HCT116 (cell line): ENCODE data around the gene TMEM154. TPM values are rescaled to one million over a fixed set of nuclear protein-coding genes. Genes with fewer than 3 reads are reported as not detected.

ENCODE experiments used
- ATAC-seq: fragments of 200-7000 bp; cut with Tn5 transposase; 2 replicates; pipeline ENCODE4 v1.9.1; 2020; ENCODE audit warnings: mild to moderate bottlenecking, moderate library complexity
- BruUV-seq: library from RNA; stranded (reverse); fragments of 400-500 nt; replicated peaks from 2 replicates; lab custom pipeline; 2021; lab: Mats Ljungman, UMichigan
- CTCF ChIA-PET: fragments of 300-600 bp; sonication (Branson Sonifier 250); formaldehyde crosslinking; loops from one replicate; lab custom pipeline; 2021; ENCODE audit warnings: antibody characterized with exemption; lab: Charles Lee
- POLR2A ChIA-PET: fragments of 300-600, 350-600 bp; sonication (Branson Sonifier 250); formaldehyde crosslinking; loops from one replicate; lab custom pipeline; 2021; ENCODE audit warnings: antibody characterized with exemption; lab: Charles Lee
- RAD21 ChIA-PET, 2 experiments: fragments of 300-600 bp; sonication (Branson Sonifier 250); formaldehyde crosslinking; loops; one replicate each; lab custom pipeline; 2023; ENCODE audit warnings: low total read pairs in 2 of 2; ENCODE audit not compliant: uncharacterized antibody in 2 of 2, unreplicated experiment in 2 of 2, low non-redundant PET in 1 of 2; lab: Charles Lee
- DNase-seq: peaks from one replicate; pipeline ENCODE4 v3.0.0-alpha.2; 2010; ENCODE audit warnings: low read depth, low spot score
- H2AFZ ChIP-seq: fragments of 200-600 bp; shearing (Covaris generic), sonication (generic); 2 replicates; pipeline ENCODE4 v1.6.1; 2017; ENCODE audit warnings: low read depth, mixed run types, mixed read lengths, antibody characterized with exemption, low read length; ENCODE audit not compliant: poor library complexity, severe bottlenecking
- H3K27ac ChIP-seq: 2 replicates; pipeline ENCODE4 v1.5.1; 2012; ENCODE audit warnings: low read depth, low read length
- H3K27me3 ChIP-seq: fragments of 200-600 bp; sonication (generic); 2 replicates; pipeline ENCODE4 v1.6.1; 2016; ENCODE audit warnings: mixed run types, low read length, mixed read lengths; ENCODE audit not compliant: insufficient read depth
- H3K36me3 ChIP-seq, 2 experiments: fragments of 200-500 bp in 1 of 2; fragments of 200-600 bp in 1 of 2; sonication (Bioruptor generic) in 1 of 2; sonication (generic) in 1 of 2; 2 replicates each; pipeline versions ENCODE4 v1.5.1 to v1.6.1; 2014 to 2016; ENCODE audit warnings: low read length in 2 of 2, inconsistent platforms in 1 of 2, mixed read lengths in 1 of 2, mixed run types in 1 of 2; ENCODE audit not compliant: insufficient read depth in 2 of 2, control insufficient read depth in 1 of 2
- H3K4me1 ChIP-seq, 2 experiments: fragments of 200-600 bp in 1 of 2; sonication (generic) in 1 of 2; 2 replicates each; pipeline versions ENCODE4 v1.5.1 to v1.6.1; 2012 to 2017; ENCODE audit warnings: low read length in 2 of 2, inconsistent platforms in 1 of 2, mild to moderate bottlenecking in 1 of 2, mixed read lengths in 1 of 2, mixed run types in 1 of 2, moderate library complexity in 1 of 2; ENCODE audit not compliant: insufficient read depth in 2 of 2, control insufficient read depth in 1 of 2
- H3K4me2 ChIP-seq: fragments of 200-600 bp; sonication (generic); 2 replicates; pipeline ENCODE4 v1.6.1; 2017; ENCODE audit warnings: mixed run types, low read length, mixed read lengths
- H3K4me3 ChIP-seq, 2 experiments: fragments of 200-600 bp in 1 of 2; sonication (generic) in 1 of 2; replicated peaks in 1 of 2; 2 replicates each; pipeline ENCODE4 v1.5.1; 2011 to 2016; ENCODE audit warnings: low read length in 2 of 2, control low read depth in 1 of 2, low read depth in 1 of 2, mild to moderate bottlenecking in 1 of 2, mixed read lengths in 1 of 2, mixed run types in 1 of 2
- H3K79me2 ChIP-seq: fragments of 200-600 bp; sonication (generic); 2 replicates; pipeline ENCODE4 v1.6.1; 2017; ENCODE audit warnings: mild to moderate bottlenecking, mixed run types, low read length, moderate library complexity, mixed read lengths; ENCODE audit not compliant: insufficient read depth
- H3K9ac ChIP-seq: fragments of 200-600 bp; sonication (generic); 2 replicates; pipeline ENCODE4 v1.6.1; 2016; ENCODE audit warnings: low read length, mixed read lengths
- H3K9me2 ChIP-seq: fragments of 200-600 bp; sonication (generic), shearing (Covaris generic); 2 replicates; pipeline ENCODE4 v1.6.1; 2017; ENCODE audit warnings: mixed run types, mild to moderate bottlenecking, moderate library complexity; ENCODE audit not compliant: insufficient read depth
- H3K9me3 ChIP-seq, 2 experiments: fragments of 200-500 bp in 1 of 2; fragments of 200-600 bp in 1 of 2; sonication (Bioruptor generic) in 1 of 2; sonication (generic) in 1 of 2; 2 replicates each; pipeline ENCODE4 v1.6.1; 2014 to 2017; ENCODE audit warnings: low read length in 2 of 2, mixed read lengths in 2 of 2, inconsistent platforms in 1 of 2, low read depth in 1 of 2, mild to moderate bottlenecking in 1 of 2, mixed run types in 1 of 2, moderate library complexity in 1 of 2; ENCODE audit not compliant: control insufficient read depth in 1 of 2, insufficient read depth in 1 of 2
- H4K20me1 ChIP-seq: fragments of 200-600 bp; sonication (generic), shearing (Covaris generic); 2 replicates; pipeline ENCODE4 v1.6.1; 2017; ENCODE audit warnings: mixed run types, mild to moderate bottlenecking, moderate library complexity; ENCODE audit not compliant: insufficient read depth
- EGR1 ChIP-seq: IDR thresholded peaks from 2 replicates; pipeline ENCODE4 v1.6.1; 2012; ENCODE audit warnings: low read depth
- ELF1 ChIP-seq: IDR thresholded peaks from 2 replicates; pipeline ENCODE4 v1.6.1; 2012; ENCODE audit warnings: low read depth, borderline replicate concordance
- EZH2 ChIP-seq: fragments of 200-600 bp; sonication (generic); IDR thresholded peaks from 2 replicates; pipeline ENCODE4 v1.6.1; 2017; ENCODE audit warnings: antibody characterized with exemption, mixed run types
- FOSL1 ChIP-seq: IDR thresholded peaks from 2 replicates; pipeline ENCODE4 v1.6.1; 2012; ENCODE audit warnings: low read depth
- JUND ChIP-seq: IDR thresholded peaks from 2 replicates; pipeline ENCODE4 v1.6.1; 2012
- POLR2A ChIP-seq: IDR thresholded peaks from 2 replicates; pipeline ENCODE4 v1.7.0; 2011; ENCODE audit warnings: borderline replicate concordance; ENCODE audit not compliant: insufficient read depth, insufficient read length; ENCODE audit errors: extremely low read depth
- REST ChIP-seq: IDR thresholded peaks from 2 replicates; pipeline ENCODE4 v1.6.1; 2012; ENCODE audit warnings: low read depth
- SIN3A ChIP-seq: IDR thresholded peaks from 2 replicates; pipeline ENCODE4 v1.6.1; 2012; ENCODE audit warnings: low read depth
- SP1 ChIP-seq: IDR thresholded peaks from 2 replicates; pipeline ENCODE4 v1.6.1; 2012; ENCODE audit warnings: low read depth
- TCF7L2 ChIP-seq: IDR thresholded peaks from 2 replicates; pipeline ENCODE4 v1.7.0; 2011; ENCODE audit warnings: borderline replicate concordance, inconsistent platforms; ENCODE audit not compliant: insufficient read depth, insufficient read length; ENCODE audit errors: extremely low read depth
- YY1 ChIP-seq: IDR thresholded peaks from 2 replicates; pipeline ENCODE4 v1.6.1; 2011; ENCODE audit warnings: low read length, low read depth, moderate library complexity, mild to moderate bottlenecking; ENCODE audit not compliant: insufficient replicate concordance; ENCODE audit errors: extremely low read depth
- ZBTB33 ChIP-seq: IDR thresholded peaks from 2 replicates; pipeline ENCODE4 v1.6.1; 2011; ENCODE audit warnings: mild to moderate bottlenecking, low read length, moderate library complexity; ENCODE audit not compliant: insufficient replicate concordance; ENCODE audit errors: extremely low read depth
- intact Hi-C: fragments of 100-400 bp; cut with micrococcal nuclease; formaldehyde crosslinking; loops from 2 replicates; pipeline ENCODE4 v1.10.0; 2022
- total RNA-seq: library from RNA; stranded (reverse); gene quantifications from one replicate; pipeline ENCODE4 v1.2.1, GENCODE V29; 2021; ENCODE audit not compliant: unreplicated experiment
- TF ChIP-seq, protein P1 (sequence below): IDR thresholded peaks from 2 replicates; pipeline ENCODE4 v1.6.1; 2012

TMEM154 gene
- total RNA-seq, 1 experiment from 2014 or later: 2.4 TPM

GRCh38 chr4:152599095-152599494 lies 80.7 kb downstream of the TMEM154 start:
- Histone ChIP-seq H3K27me3 (no peaks in the 10 kb centered on the region), H2AFZ (no peak overlapping the region), H3K9ac (no peak overlapping the region), H3K4me1 (no peaks in the 10 kb centered on the region), H3K79me2 (no peaks in the 10 kb centered on the region), H3K27ac (no peak overlapping the region), H3K9me3 (no peaks in the 10 kb centered on the region), H4K20me1 (no peaks in the 10 kb centered on the region), H3K4me3 (no peak overlapping the region)
- ChIA-PET POLR2A (no interaction called here), CTCF (no interaction called here)
- DNase-seq: no peak
- no TSS peak for BruUV-seq
- intact Hi-C loops: no loop called here
- no peak for ATAC-seq
- no peak for TF ChIP-seq ELF1
- TF ChIP-seq REST: no peak
- no peak for TF ChIP-seq SP1
- TF ChIP-seq, protein P1, sequence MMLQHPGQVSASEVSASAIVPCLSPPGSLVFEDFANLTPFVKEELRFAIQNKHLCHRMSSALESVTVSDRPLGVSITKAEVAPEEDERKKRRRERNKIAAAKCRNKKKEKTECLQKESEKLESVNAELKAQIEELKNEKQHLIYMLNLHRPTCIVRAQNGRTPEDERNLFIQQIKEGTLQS: no peak
- no peak for TF ChIP-seq POLR2A
- TF ChIP-seq EZH2: no peak
- TF ChIP-seq YY1: no peak
- no peak for TF ChIP-seq TCF7L2
- TF ChIP-seq JUND: no peak
- no peak for TF ChIP-seq SIN3A
- no peak for TF ChIP-seq ZBTB33
- TF ChIP-seq FOSL1: no peak
- no peak for TF ChIP-seq EGR1
- TF ChIP-seq, all 23 proteins: peak for 0
- no peaks in the 10 kb centered on the region for H3K36me3 ChIP-seq
- RAD21 ChIA-PET: no interaction called here
- no peak overlapping the region for H3K4me2 ChIP-seq
- no peaks in the 10 kb centered on the region for H3K9me2 ChIP-seq
